GM18526 (cell line): Measurements from ENCODE around the gene FHL2.

Experiments used
- POLR2A ChIP-seq: IDR thresholded peaks from 3 replicates; pipeline ENCODE4 v1.6.1; 2011; ENCODE audit not compliant: insufficient read length; ENCODE audit errors: extremely low read depth

The FHL2 gene

GRCh38 chr2:105391763-105392662 is 6.8 kb downstream of the FHL2 start:
- TF ChIP-seq POLR2A: no peak

- no peak for TF ChIP-seq POLR2A
These were observed 7.7 kb downstream of the FHL2 start for GRCh38 chr2:105391058-105391627.

DNA sequence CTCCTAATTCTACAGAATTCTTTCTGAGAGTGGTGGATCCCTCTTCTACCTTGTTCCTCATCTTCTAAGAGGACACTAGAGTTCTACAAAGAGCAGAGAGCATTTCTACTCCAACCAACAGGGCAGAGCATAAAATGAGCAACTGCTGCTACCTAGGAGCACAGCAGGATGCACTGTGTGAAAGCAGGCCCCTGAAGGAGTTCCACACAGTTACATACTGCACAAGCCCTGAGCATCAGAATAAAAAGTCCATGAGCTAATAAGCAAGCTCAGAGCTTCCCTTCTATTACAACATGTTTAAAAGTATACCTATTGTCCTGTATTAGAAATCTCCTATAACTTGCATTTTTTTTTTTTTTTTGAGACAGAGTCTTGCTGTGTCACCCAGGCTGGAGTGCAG is 8.4 kb downstream of the FHL2 start:
- no peak for TF ChIP-seq POLR2A

- no peak for TF ChIP-seq POLR2A
These were observed 9.9 kb downstream of the FHL2 start for GRCh38 chr2:105388971-105389381.

DNA sequence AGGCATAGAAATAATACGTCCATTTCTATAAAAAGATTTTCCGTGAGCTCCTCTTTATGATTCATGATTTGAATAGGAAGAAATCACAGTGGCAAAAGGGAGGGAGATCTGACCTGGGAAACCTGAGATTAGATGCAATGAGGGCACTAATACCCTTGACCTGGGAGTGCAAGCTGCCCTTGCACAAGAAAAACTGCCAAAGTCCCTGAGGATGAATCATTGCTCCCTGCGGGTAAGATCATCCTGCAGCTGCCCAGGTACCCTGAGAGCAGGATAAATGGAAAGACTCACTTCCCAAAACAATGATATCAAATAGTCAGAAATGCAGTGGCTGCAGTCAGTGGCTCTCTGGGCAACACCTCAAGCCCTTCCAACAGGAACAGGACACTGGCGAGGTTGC is 11.6 kb downstream of the FHL2 start:
- no peak for TF ChIP-seq POLR2A

DNA sequence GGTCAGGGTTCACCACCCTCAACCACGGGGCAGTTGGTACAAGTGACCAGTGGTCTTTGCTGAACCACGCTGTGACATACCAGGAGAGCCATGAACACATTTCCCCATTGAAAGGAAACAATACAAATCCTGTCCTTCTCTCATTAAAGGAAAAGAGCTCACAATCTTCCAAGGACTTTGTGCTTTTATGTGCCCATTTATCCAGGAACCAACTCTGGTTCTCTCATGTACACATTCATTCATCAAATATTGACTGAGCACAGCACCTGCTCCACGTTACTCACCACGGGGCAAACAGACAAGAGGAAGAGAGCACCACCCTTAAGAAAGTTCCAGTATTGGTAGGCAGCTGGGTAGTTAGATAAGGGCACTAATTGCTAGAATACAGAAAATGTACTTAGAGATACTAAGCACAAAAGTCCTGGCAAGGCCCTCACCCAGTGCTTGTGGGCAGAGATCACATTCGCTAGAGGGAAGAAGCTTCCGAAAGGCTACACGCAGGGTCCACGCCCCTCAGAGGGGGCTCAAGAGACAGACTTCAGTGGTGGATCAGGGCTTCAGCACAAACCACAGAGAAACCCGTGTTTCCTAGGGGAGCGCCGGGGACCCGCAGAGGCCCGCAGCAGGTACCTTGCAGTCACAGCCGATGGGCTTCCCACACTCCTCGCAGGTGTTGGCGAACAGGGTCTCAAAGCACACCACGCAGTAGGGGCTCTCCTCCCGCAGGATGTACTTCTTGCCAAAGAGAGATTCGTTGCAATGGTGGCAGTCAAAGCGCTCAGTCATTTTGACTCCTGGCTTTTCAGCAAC is 12.9 kb downstream of the FHL2 start:
- TF ChIP-seq POLR2A: no peak

DNA sequence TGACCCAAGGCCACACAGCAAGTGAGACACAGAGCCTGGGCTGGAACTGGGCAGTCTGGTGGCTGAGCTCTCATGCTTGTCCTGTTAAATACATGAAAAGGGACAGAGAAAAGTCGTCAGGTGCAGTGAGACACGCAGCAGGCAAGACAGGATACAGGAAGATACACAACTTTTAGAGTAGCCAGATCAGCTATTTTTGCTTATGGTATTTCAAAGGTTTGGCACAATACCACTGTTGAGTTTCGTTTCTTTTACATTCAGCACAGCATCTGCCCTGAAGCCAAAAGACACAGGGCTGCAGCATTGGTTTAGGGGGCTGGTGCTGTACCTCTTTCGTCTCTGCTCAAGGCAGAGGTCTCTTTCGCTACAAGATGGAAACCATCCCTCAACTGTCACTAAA is 14.0 kb downstream of the FHL2 start:
- no peak for TF ChIP-seq POLR2A

GRCh38 chr2:105384216-105384615 is 14.6 kb downstream of the FHL2 start:
- no peak for TF ChIP-seq POLR2A

DNA sequence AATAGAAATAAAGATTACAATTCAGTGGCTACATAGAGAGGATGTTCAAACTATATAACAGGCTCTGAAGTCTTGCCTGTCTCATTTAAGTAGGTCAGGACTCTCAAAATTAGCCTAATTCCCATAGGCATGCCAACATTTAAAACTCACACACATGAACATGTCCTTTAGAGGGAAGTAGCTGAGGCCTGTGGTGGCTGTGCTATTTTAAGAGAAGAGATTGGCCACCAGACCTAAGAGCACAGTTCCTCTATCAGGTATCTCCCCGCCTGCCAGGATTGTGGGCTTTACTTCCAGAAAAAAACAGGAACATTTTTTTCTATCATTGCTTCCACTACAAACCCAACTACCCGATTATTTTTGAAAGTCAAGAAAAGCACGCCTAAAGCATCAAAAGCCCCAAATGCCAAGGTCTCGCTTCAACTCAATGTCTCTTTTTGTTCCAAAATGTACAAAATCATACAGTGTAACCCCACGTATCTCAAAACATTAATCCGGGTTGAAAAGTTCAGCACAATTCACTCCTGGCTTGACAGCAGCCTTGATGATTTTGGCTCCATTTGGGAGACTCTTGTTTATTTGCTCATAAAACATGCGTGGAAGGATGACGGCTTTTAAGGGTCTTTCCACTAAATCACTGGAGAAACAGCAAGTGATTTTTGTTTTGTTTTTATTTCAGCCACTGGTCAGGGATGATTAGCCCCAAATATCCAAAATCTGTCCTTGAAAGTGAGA is 15.3 kb downstream of the FHL2 start:
- no peak for TF ChIP-seq POLR2A

DNA sequence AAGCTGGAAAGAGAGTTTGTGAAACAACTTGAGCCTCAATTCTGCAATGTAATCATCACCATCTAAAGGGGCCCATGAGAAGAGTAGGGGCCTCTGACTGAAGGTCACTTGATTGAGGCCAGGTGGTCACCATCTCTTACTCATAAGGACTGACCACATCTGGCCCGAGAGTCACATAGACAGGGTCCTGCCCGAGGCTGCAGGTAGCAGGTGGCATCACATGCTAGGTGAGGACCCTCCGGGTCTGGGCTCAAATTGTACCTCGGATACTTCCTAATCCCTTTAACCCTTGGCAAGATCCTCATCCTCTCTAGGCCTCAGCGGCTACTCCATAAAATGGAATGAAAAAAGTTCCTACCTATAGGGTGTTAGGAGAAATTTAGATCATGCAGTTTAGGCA is 16.7 kb downstream of the FHL2 start:
- TF ChIP-seq POLR2A: no peak

- TF ChIP-seq POLR2A: no peak
These were observed 17.7 kb downstream of the FHL2 start for GRCh38 chr2:105381101-105381668.

DNA sequence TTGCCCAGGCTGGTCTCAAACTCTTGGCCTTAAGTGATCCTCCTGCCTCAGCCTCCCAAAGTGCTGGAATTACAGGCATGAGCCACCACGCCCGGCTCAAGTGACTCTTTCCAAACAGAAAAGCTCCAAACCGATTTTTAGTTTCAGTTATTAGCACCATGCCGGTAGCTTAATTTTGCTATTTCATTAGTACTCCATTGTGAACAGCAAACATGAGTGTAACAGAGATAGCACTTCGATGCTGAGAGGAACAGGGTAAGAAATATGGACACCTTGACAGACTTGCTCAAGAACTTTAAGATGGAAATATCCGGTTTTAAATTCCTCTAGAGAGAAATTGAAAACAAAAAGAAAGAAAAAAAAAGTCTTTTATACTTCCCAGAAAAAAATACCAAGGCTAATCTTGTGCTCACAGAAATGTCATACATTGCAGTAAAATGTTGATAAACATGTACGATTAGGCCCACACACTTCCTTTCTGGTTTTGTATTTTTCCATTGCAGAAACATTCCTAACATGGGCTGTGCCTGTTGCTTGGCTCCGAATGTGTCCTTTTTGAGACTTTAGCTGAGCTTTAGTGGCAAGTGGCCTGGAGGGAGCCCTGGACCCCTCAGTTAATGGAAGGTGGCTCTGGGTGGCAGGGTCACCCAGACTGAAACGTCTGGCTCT is 18.3 kb downstream of the FHL2 start:
- TF ChIP-seq POLR2A: no peak

DNA sequence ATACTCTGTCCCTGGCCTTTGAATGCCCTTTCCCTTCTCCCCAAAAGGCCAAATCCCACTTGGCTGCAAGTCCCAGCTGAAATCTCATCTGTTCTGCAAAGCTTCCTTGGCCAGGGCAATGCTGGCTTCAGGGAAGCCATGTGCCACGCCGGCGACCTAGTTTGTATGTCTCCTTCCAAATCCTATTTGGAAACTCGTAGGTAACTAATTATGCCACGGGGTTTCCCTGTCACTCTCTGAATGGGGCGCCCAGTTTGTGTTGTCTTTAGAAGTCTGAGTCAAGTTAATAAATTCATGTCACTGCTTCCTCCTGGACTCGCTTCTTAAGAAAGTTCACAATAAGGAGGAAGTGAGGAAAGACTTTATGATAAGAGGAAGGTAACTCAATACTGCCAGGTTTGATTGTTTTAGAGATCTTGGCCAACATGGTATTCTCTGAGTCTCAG is 19.1 kb downstream of the FHL2 start:
- TF ChIP-seq POLR2A: no peak

- no peak for TF ChIP-seq POLR2A
These were observed 19.9 kb downstream of the FHL2 start for GRCh38 chr2:105378921-105379383.

- no peak for TF ChIP-seq POLR2A
These were observed 20.5 kb downstream of the FHL2 start for GRCh38 chr2:105378276-105378840.
